ENCODE results near the gene EIF4E1B.
A peak's percentile ranks its signal among the peaks of the same experiment; 100 is the strongest.

Gene EIF4E1B

DNA sequence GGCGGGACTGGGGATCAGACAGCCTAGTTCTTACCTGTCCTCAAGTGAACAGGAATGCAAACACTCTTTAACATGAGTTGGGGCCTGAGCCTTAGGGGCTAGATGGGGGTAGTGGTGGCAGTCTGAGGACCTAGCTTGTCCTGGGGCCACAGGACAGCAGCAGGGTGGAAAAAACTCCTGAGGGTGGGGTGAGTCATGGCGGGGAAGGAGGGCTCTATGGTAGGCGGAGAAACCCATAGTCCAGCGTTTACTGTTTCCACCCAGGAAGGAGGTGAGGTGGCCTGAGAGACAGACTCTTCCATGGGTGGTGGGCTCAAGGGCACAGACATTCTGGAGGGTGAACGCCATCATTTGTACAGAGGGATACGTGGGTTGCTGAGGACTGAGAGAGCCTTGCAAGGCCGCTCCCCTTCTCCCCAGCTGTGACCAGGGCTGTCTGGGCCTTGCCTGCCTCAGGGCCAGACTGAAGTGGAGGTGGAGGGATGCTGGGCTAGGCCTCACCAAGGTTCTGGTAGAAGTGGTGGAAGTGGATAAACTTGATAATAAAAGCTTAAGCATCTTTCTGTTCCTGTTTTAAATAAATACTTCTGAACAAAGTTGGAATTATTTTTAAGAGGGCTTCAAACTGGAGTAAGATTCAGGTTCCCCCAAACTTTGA, 15.7 kb downstream of the EIF4E1B start:
- no peak for TF ChIP-seq CTCF (IDR thresholded peaks at IDR 0.05; ENCODE audit: low read depth, low read length)
- DNase-seq (ENCODE audit: low read depth in 2 of 2) = no peak
- no peak overlapping the region for H3K4me3 ChIP-seq (replicated peaks in 1 of 2; ENCODE audit: low read depth in 2 of 2, low read length in 2 of 2)

DNA sequence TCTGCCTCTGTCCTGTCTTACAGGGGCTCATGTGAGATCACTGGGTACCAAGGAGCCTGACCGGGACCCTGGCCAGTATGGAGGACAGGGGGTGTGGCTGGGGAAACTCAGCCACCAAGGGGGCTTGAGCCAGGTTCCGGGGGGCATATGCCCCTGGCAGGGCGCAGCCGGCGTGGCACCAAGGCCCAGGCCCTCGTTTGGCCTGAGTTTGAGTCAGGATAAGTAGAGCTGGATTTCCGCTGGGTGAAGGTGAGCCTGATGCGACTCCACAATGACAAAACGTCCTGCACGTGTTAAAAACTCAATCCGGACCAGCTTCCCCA, 16.2 kb downstream of the EIF4E1B start:
- no peak for DNase-seq (ENCODE audit: low read depth in 2 of 2)
- TF ChIP-seq CTCF (IDR thresholded peaks at IDR 0.05; ENCODE audit: low read depth, low read length) = no peak
- H3K4me3 ChIP-seq (replicated peaks in 1 of 2; ENCODE audit: low read depth in 2 of 2, low read length in 2 of 2) = peak overlapping the region; percentile 19 to 24

- no peak for TF ChIP-seq CTCF (IDR thresholded peaks at IDR 0.05; ENCODE audit: low read depth, low read length)
- DNase-seq (ENCODE audit: low read depth in 2 of 2) = peak; percentile 99 to 100
- H3K4me3 ChIP-seq (replicated peaks in 1 of 2; ENCODE audit: low read depth in 2 of 2, low read length in 2 of 2) = peak within 1 kb of the TSS; percentile 82 to 84
Observed at GRCh38 chr5:176647030-176647842, 16.8 kb downstream of the EIF4E1B start, which contains the start of gene TSPAN17. TSPAN17 (plus strand) TSS chr5:176647484; CDS start chr5:176647616, 132 bp downstream.

DNA sequence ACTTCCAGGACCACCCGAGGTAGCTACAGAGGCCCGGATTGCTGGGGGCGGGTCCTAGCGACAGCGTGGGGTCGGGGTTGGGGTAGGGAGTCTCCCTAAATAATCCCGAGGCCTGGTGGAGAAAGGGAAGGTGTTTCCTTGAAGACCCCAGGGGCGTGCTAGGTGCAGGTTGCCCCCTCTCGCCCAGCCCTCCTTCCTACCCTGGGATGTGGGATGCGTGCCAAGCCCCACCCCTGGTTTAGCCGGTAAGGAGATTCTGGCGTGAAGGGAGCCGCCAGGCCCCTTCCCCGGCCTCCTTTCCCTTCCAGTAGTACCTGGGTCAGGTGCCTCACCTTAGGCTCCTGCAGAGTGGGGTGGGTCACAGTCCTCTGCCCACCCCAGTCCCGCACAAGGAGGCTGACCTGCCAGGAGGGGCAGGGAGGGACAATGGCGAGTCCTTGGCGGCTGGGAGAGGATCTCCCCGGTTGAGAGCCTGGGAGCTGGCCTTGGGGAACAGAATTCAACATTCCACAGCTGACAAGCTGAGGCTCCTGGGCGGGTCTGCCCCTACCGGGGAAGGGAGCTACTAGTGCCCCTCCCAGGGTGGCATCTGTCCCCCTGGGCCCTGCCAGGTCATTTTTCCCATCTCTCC, 17.5 kb downstream of the EIF4E1B start:
- H3K4me3 ChIP-seq (replicated peaks in 1 of 2; ENCODE audit: low read depth in 2 of 2, low read length in 2 of 2) = peak overlapping the region; percentile 82 to 84

DNA sequence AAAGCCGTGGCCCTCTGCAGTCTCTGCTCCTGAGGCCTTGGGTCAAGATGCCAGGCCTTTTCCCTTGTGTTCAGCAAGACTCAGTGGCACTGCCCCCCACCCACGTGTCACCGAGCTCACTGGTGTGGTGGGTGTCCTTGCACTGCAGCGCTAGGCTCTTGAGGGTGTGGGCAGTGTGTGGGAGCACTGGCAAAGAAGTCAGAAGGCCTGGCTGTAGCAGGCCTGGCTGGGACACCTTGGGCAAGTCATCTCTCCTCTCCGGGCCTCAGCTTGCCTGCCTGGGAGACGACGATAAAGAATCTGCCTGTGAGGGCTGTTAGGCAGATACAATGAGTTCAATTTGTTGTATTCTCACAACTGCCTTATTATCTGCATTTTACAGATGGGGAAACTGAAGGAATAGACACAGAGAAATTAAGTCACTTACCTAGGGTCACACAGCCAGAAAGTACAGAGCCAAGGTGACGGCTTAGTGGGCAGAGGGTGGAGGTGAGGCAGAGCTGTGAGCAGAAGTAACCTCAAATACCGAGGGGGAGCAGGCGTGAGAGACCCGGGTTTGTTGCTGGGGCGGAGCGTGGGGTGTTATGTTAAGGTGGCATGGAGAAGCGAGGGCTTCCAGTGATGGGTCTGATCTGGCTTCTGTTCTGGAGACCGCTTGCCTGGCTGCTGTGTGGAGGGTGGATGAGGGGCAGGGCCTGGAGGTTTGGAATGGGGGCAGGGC, 18.2 kb downstream of the EIF4E1B start:
- peak overlapping the region; percentile 82 to 84 for H3K4me3 ChIP-seq (replicated peaks in 1 of 2; ENCODE audit: low read depth in 2 of 2, low read length in 2 of 2)
- DNase-seq (ENCODE audit: low read depth in 2 of 2) = no peak
- no peak for TF ChIP-seq CTCF (IDR thresholded peaks at IDR 0.05; ENCODE audit: low read depth, low read length)

More for the DNA sequence above, 17.5 kb downstream of the EIF4E1B start:
- TF ChIP-seq CTCF (IDR thresholded peaks at IDR 0.05; ENCODE audit: low read depth, low read length) = no peak
- peak in 1 of 2 donors; percentile 34 for DNase-seq (ENCODE audit: low read depth in 2 of 2)

GRCh38 chr5:176650354-176650884, 19.9 kb downstream of the EIF4E1B start:
- no peak overlapping the region for H3K4me3 ChIP-seq (replicated peaks in 1 of 2; ENCODE audit: low read depth in 2 of 2, low read length in 2 of 2)
- TF ChIP-seq CTCF (IDR thresholded peaks at IDR 0.05; ENCODE audit: low read depth, low read length) = no peak
- no peak for DNase-seq (ENCODE audit: low read depth in 2 of 2)
